WTC11 (cell line): ENCODE results near the gene PET100. TPM values are rescaled to one million over a fixed set of nuclear protein-coding genes. Genes with fewer than 3 reads are reported as not detected.
A peak's percentile ranks its signal among the peaks of the same experiment; 100 is the strongest.

Source experiments
- ATAC-seq: fragments of 200-7000 bp; cut with Tn5 transposase; 2 replicates; pipeline ENCODE4 v1.10.0; 2021; ENCODE audit warnings: mild to moderate bottlenecking, moderate library complexity
- CTCF ChIA-PET: fragments of 300-600 bp; sonication (Branson Sonifier 250); formaldehyde crosslinking; loops from one replicate; lab custom pipeline; 2021; ENCODE audit warnings: antibody characterized with exemption; lab: Charles Lee
- POLR2A ChIA-PET: fragments of 350-600 bp; sonication (Branson Sonifier 250); formaldehyde crosslinking; loops from one replicate; lab custom pipeline; 2021; ENCODE audit warnings: antibody characterized with exemption; lab: Charles Lee
- DNase-seq: peaks from one replicate; pipeline ENCODE4 v3.0.0; 2021; ENCODE audit warnings: low spot score
- H3K27ac Mint-ChIP-seq: 2 replicates; pipeline ENCODE4 v1.8.0; 2021; ENCODE audit warnings: mixed read lengths
- H3K27me3 Mint-ChIP-seq: 2 replicates; pipeline ENCODE4 v1.8.0; 2021; ENCODE audit warnings: low read depth, mild to moderate bottlenecking, moderate library complexity, mixed read lengths
- H3K36me3 Mint-ChIP-seq: 2 replicates; pipeline ENCODE4 v1.8.0; 2021; ENCODE audit warnings: mixed read lengths
- H3K4me1 Mint-ChIP-seq: 2 replicates; pipeline ENCODE4 v1.8.0; 2022; ENCODE audit warnings: mixed read lengths
- H3K4me3 Mint-ChIP-seq: 2 replicates; pipeline ENCODE4 v1.8.0; 2021; ENCODE audit warnings: mild to moderate bottlenecking, moderate library complexity, mixed read lengths
- H3K9me3 Mint-ChIP-seq: 2 replicates; pipeline ENCODE4 v1.8.0; 2021; ENCODE audit warnings: mixed read lengths
- CREB1 ChIP-seq: sonication (generic); formaldehyde crosslinking; IDR thresholded peaks from 2 replicates; pipeline ENCODE4 v1.8.0; 2023; ENCODE audit warnings: mild to moderate bottlenecking, missing genetic modification reagents
- FOXJ3 ChIP-seq: sonication (generic); formaldehyde crosslinking; IDR thresholded peaks from 2 replicates; pipeline ENCODE4 v1.9.0; 2021; ENCODE audit warnings: missing genetic modification reagents, mild to moderate bottlenecking, borderline replicate concordance
- FOXK1 ChIP-seq: sonication (generic); formaldehyde crosslinking; IDR thresholded peaks from 2 replicates; pipeline ENCODE4 v1.8.0; 2022; ENCODE audit warnings: mild to moderate bottlenecking, moderate library complexity, missing genetic modification reagents
- FOXP1 ChIP-seq: sonication (generic); formaldehyde crosslinking; IDR thresholded peaks from 2 replicates; pipeline ENCODE4 v1.8.0; 2022; ENCODE audit warnings: missing genetic modification reagents, mild to moderate bottlenecking, moderate library complexity, borderline replicate concordance
- HMGXB4 ChIP-seq: sonication (generic); formaldehyde crosslinking; IDR thresholded peaks from 2 replicates; pipeline ENCODE4 v1.8.1; 2023; ENCODE audit warnings: mild to moderate bottlenecking, moderate library complexity, missing genetic modification reagents
- IRF2 ChIP-seq: sonication (generic); formaldehyde crosslinking; IDR thresholded peaks from 2 replicates; pipeline ENCODE4 v1.8.0; 2022; ENCODE audit warnings: low read depth, missing genetic modification reagents, borderline replicate concordance
- MYBL2 ChIP-seq: sonication (generic); formaldehyde crosslinking; IDR thresholded peaks from 2 replicates; pipeline ENCODE4 v1.8.1; 2023; ENCODE audit warnings: mild to moderate bottlenecking, moderate library complexity, missing genetic modification reagents
- OVOL2 ChIP-seq: fragments of 250-450 bp; sonication (Bioruptor Pico); IDR thresholded peaks from 2 replicates; pipeline ENCODE4 v1.9.0; 2021; ENCODE audit warnings: mild to moderate bottlenecking, borderline replicate concordance
- RORB ChIP-seq: fragments of 250-450 bp; sonication (Bioruptor Pico); IDR thresholded peaks from 2 replicates; pipeline ENCODE4 v1.9.0; 2021; ENCODE audit warnings: mild to moderate bottlenecking
- SMAD4 ChIP-seq: sonication (generic); formaldehyde crosslinking; IDR thresholded peaks from 2 replicates; pipeline ENCODE4 v1.8.0; 2022; ENCODE audit warnings: mild to moderate bottlenecking, missing genetic modification reagents
- SOX15 ChIP-seq: fragments of 250-450 bp; sonication (Bioruptor Pico); IDR thresholded peaks from 2 replicates; pipeline ENCODE4 v1.9.0; 2021; ENCODE audit warnings: mild to moderate bottlenecking
- SP1 ChIP-seq: sonication (generic); formaldehyde crosslinking; conservative IDR thresholded peaks from 2 replicates; pipeline ENCODE4 v1.8.1; 2022; ENCODE audit warnings: missing genetic modification reagents
- TCF7 ChIP-seq: sonication (generic); formaldehyde crosslinking; IDR thresholded peaks from 2 replicates; pipeline ENCODE4 v1.8.0; 2022; ENCODE audit warnings: mild to moderate bottlenecking, low read depth, missing genetic modification reagents, moderate library complexity
- TP53 ChIP-seq: sonication (generic); formaldehyde crosslinking; IDR thresholded peaks from 2 replicates; pipeline ENCODE4 v1.8.1; 2023; ENCODE audit warnings: mild to moderate bottlenecking, missing genetic modification reagents
- USF1 ChIP-seq: sonication (generic); formaldehyde crosslinking; IDR thresholded peaks from 2 replicates; pipeline ENCODE4 v1.8.0; 2022; ENCODE audit warnings: mild to moderate bottlenecking, missing genetic modification reagents
- ZBTB43 ChIP-seq: sonication (generic); formaldehyde crosslinking; IDR thresholded peaks from 2 replicates; pipeline ENCODE4 v1.8.1; 2023; ENCODE audit warnings: mild to moderate bottlenecking, missing genetic modification reagents
- ZMAT4 ChIP-seq: fragments of 250-450 bp; sonication (Bioruptor Pico); IDR thresholded peaks from 2 replicates; pipeline ENCODE4 v1.9.0; 2021; ENCODE audit warnings: mild to moderate bottlenecking
- ZNF219 ChIP-seq: sonication (generic); formaldehyde crosslinking; IDR thresholded peaks from 2 replicates; pipeline ENCODE4 v1.8.0; 2023; ENCODE audit warnings: missing genetic modification reagents, mild to moderate bottlenecking, borderline replicate concordance
- ZNF317 ChIP-seq: sonication (generic); formaldehyde crosslinking; IDR thresholded peaks from 2 replicates; pipeline ENCODE4 v1.8.1; 2023; ENCODE audit warnings: low read depth, mild to moderate bottlenecking, moderate library complexity, missing genetic modification reagents, borderline replicate concordance
- total RNA-seq: library from RNA; stranded (reverse); gene quantifications from 3 replicates; pipeline ENCODE4 v1.2.3, GENCODE V29; 2021

PET100 gene
- total RNA-seq, 1 experiment from 2014 or later = 111 TPM

GRCh38 chr19:7677669-7678311, 48.2 kb downstream of the PET100 start (continued):
- TF ChIP-seq USF1 (CRISPR knock-in tag) (no peak), FOXK1 (CRISPR knock-in tag) (no peak), ZNF219 (CRISPR knock-in tag) (no peak)

- ATAC-seq (no peak), DNase-seq (no peak)
- Mint-ChIP-seq H3K36me3 (peaks cover 11% of the 10 kb centered on the region), H3K4me1 (peaks cover 9% of the 10 kb centered on the region), H3K4me3 (no peak overlapping the region), H3K9me3 (peaks cover under 1% of the 10 kb centered on the region), H3K27ac (no peak overlapping the region), H3K27me3 (peaks cover 43% of the 10 kb centered on the region)
- ChIA-PET POLR2A (no interaction called here), CTCF (interaction anchor here (1.7 kb wide), 1 partner anchor 120 kb away, joined by 10 read pairs; no protein-coding TSS in a partner anchor)
- TF ChIP-seq USF1 (CRISPR knock-in tag) = peak; percentile 42; the same call in 1 of the 2 replicates
- no peak for TF ChIP-seq ZNF317 (CRISPR knock-in tag)
- TF ChIP-seq SMAD4 (CRISPR knock-in tag) = 0 out of 2 replicates have a peak, but pooled peaks have one; percentile 28
Measured at GRCh38 chr19:7678971-7679751, 49.6 kb downstream of the PET100 start.

GRCh38 chr19:7679771-7680605, 50.4 kb downstream of the PET100 start:
- H3K4me3 Mint-ChIP-seq = peak overlapping the region; percentile 57
- ChIA-PET CTCF (interaction anchor here (0.8 to 2.7 kb wide), 51 partner anchors 9 to 326 kb away, joined by 3 to 99 read pairs (median 8); partner anchors contain the start of genes CAMSAP3, CD209, PET100 and PNPLA6), POLR2A (interaction anchor here (0.7 to 1.3 kb wide), 2 partner anchors 111 to 120 kb away, joined by 3 read pairs; no protein-coding TSS in a partner anchor)
- H3K9me3 Mint-ChIP-seq = no peaks in the 10 kb centered on the region
- peaks cover 39% of the 10 kb centered on the region for H3K27me3 Mint-ChIP-seq
- peaks cover 9% of the 10 kb centered on the region for H3K4me1 Mint-ChIP-seq
- no peak for DNase-seq
- ATAC-seq = peak; percentile 13
- H3K27ac Mint-ChIP-seq = no peak overlapping the region
- peaks cover 11% of the 10 kb centered on the region for H3K36me3 Mint-ChIP-seq
- TF ChIP-seq SOX15 (CRISPR knock-in tag) (no peak), OVOL2 (CRISPR knock-in tag) (no peak), ZMAT4 (CRISPR knock-in tag) (no peak), FOXJ3 (CRISPR knock-in tag) (no peak), SMAD4 (CRISPR knock-in tag) (no peak), FOXP1 (no peak), IRF2 (CRISPR knock-in tag) (no peak)

GRCh38 chr19:7680606-7681339, 51.2 kb downstream of the PET100 start, which contains the start of gene TRAPPC5:
Gene TRAPPC5 (plus strand): TSS chr19:7680833. CDS start chr19:7682254, 1,421 bp downstream.
- ATAC-seq = peak; percentile 60
- Mint-ChIP-seq H3K27me3 (peaks cover 37% of the 10 kb centered on the region), H3K9me3 (no peaks in the 10 kb centered on the region), H3K36me3 (peaks cover 14% of the 10 kb centered on the region), H3K27ac (no peak within 1 kb of the TSS), H3K4me3 (peak within 1 kb of the TSS; percentile 79), H3K4me1 (peaks cover 16% of the 10 kb centered on the region)
- peak; percentile 86 for DNase-seq
- ChIA-PET POLR2A (interaction anchor here (0.6 to 1.3 kb wide), 4 partner anchors 109 to 188 kb away, joined by 3 to 14 read pairs (median 4); no protein-coding TSS in a partner anchor), CTCF (interaction anchor here (0.6 to 2.7 kb wide), 93 partner anchors 9 to 581 kb away, joined by 3 to 99 read pairs (median 5); partner anchors contain the start of genes CAMSAP3, CD209, MAP2K7 and MCOLN1)
- TF ChIP-seq CREB1 (CRISPR knock-in tag) = no peak
- TF ChIP-seq ZBTB43 (CRISPR knock-in tag) = no peak
- 0 out of 2 replicates have a peak, but pooled peaks have one; percentile 15 for TF ChIP-seq USF1 (CRISPR knock-in tag)
- TF ChIP-seq HMGXB4 (CRISPR knock-in tag) = peak; percentile 77; the same call in 1 of the 2 replicates
- TF ChIP-seq SP1 (CRISPR knock-in tag) = peak; percentile 94
- no peak for TF ChIP-seq RORB (CRISPR knock-in tag)
- no peak for TF ChIP-seq TCF7 (CRISPR knock-in tag)
- peak; percentile 33; the same call in 1 of the 2 replicates for TF ChIP-seq TP53 (CRISPR knock-in tag)
- no peak for TF ChIP-seq MYBL2 (CRISPR knock-in tag)
